Hepatocyte (in vitro differentiated cells): Measurements from ENCODE around the gene FLT4.

Source experiments
- EZH2 ChIP-seq: fragments of 200-600 bp; sonication (generic); IDR thresholded peaks from 2 replicates; pipeline ENCODE4 v1.6.1; 2016; ENCODE audit warnings: antibody characterized with exemption, mild to moderate bottlenecking, borderline replicate concordance
- EZH2phosphoT487 ChIP-seq: fragments of 200-600 bp; sonication (generic); IDR thresholded peaks from one replicate; pipeline ENCODE4 v1.6.1; 2018; ENCODE audit warnings: antibody characterized with exemption, mild to moderate bottlenecking, low read depth, moderate library complexity; ENCODE audit not compliant: unreplicated experiment, severe bottlenecking
- TF ChIP-seq, protein P1 (sequence below): fragments of 200-600 bp; sonication (generic); IDR thresholded peaks from 2 replicates; pipeline ENCODE4 v1.5.1; 2016; ENCODE audit warnings: antibody characterized with exemption, mild to moderate bottlenecking; ENCODE audit not compliant: poor library complexity

- TF ChIP-seq EZH2 (no peak), EZH2phosphoT487 (no peak)
- TF ChIP-seq, protein P1, sequence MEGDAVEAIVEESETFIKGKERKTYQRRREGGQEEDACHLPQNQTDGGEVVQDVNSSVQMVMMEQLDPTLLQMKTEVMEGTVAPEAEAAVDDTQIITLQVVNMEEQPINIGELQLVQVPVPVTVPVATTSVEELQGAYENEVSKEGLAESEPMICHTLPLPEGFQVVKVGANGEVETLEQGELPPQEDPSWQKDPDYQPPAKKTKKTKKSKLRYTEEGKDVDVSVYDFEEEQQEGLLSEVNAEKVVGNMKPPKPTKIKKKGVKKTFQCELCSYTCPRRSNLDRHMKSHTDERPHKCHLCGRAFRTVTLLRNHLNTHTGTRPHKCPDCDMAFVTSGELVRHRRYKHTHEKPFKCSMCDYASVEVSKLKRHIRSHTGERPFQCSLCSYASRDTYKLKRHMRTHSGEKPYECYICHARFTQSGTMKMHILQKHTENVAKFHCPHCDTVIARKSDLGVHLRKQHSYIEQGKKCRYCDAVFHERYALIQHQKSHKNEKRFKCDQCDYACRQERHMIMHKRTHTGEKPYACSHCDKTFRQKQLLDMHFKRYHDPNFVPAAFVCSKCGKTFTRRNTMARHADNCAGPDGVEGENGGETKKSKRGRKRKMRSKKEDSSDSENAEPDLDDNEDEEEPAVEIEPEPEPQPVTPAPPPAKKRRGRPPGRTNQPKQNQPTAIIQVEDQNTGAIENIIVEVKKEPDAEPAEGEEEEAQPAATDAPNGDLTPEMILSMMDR: no peak
Observed at GRCh38 chr5:180699042-180699441, 49.6 kb upstream of the FLT4 start.
